Stimulated activated CD8-positive, alpha-beta memory T cell treated with anti-CD3 and anti-CD28 coated beads, Interleukin-12 subunit alpha, Interleukin-12 subunit beta, amount 100 ng/mL, for 1 hour (primary cell): ENCODE data around the gene RPL39.
"Not testable (repeated sequence)": the region's sequence is repeated elsewhere in the genome, so short reads cannot be mapped to it uniquely, and the experiment has no call there.

Source experiments
- DNase-seq: peaks from one replicate; pipeline ENCODE4 v3.0.0-alpha.2; 2020; ENCODE audit warnings: low read depth

The RPL39 gene

DNA sequence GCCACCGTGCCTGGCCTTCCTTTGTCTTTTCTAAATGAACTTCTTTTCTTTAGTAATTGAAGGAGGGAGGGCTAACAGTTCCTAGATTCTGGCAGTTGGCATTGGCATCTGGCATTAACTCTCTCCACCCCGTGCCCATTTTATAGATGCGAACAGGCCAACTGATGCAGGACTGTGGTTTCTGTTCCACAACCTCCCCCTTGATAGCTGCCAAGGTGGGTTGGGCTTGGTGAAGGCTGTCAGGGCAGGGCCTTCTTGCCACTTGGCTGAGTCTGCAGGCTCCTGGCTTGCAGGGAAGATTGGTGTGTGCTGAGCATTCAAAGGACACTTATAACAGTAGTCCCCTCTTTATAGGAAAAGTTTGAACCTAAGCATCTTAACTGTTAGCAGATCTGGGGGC lies 28.7 kb downstream of the RPL39 start:
- no peak for DNase-seq

GRCh38 chrX:119760026-119760877 lies 31.2 kb downstream of the RPL39 start:
- no peak for DNase-seq

DNA sequence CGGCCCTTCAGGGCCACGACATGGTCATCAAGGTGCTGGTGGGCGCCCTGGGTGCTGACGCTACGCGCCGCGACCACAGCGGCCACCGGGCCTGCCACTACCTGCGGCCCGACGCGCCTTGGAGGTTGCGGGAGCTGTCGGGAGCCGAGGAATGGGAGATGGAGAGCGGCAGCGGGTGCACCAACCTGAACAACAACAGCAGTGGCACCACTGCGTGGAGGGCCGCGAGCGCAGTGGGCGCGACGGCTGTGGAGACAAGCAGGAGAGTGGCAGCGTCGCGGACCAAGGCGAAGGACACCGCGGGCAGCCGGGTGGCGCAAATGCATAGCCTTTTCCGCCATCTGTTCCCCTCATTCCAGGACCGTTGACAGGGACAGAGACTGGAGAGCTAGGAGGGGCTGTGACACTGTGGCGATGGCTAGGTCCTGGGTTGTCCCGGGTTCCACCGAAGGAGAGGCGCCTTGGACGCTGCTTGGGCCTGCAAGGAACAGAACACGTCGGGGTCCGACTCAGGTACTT lies 32.1 kb downstream of the RPL39 start:
- no peak for DNase-seq

DNA sequence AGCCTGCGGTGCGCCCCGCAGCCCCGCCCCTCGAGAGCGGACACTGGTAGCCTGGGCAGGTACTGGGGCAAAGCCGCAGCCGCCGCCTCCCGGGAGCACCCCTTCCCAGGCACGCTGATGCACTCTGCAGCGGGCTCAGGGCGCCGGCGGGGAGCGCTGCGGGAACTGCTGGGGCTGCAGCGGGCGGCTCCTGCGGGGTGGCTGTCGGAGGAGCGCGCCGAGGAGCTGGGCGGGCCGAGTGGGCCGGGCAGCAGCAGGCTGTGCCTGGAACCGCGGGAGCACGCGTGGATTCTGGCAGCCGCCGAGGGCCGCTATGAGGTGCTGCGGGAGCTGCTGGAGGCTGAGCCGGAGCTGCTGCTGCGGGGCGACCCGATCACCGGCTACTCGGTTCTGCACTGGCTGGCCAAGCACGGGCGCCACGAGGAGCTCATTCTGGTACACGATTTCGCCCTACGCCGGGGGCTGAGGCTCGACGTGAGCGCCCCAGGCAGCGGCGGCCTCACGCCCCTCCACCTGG lies 32.6 kb downstream of the RPL39 start:
- DNase-seq: no peak

GRCh38 chrX:119757979-119758730 lies 33.3 kb downstream of the RPL39 start, which contains the start of gene SOWAHD:
SOWAHD (plus strand) TSS chrX:119758588; CDS start chrX:119758668, 80 bp downstream.
- no peak for DNase-seq

GRCh38 chrX:119757646-119757978 lies 33.8 kb downstream of the RPL39 start:
- DNase-seq: no peak

- no peak for DNase-seq
Observed at GRCh38 chrX:119756926-119757635, 34.3 kb downstream of the RPL39 start.

GRCh38 chrX:119755981-119756533 lies 35.4 kb downstream of the RPL39 start:
- no peak for DNase-seq

GRCh38 chrX:119753639-119754257 lies 37.7 kb downstream of the RPL39 start:
- DNase-seq: no peak

DNA sequence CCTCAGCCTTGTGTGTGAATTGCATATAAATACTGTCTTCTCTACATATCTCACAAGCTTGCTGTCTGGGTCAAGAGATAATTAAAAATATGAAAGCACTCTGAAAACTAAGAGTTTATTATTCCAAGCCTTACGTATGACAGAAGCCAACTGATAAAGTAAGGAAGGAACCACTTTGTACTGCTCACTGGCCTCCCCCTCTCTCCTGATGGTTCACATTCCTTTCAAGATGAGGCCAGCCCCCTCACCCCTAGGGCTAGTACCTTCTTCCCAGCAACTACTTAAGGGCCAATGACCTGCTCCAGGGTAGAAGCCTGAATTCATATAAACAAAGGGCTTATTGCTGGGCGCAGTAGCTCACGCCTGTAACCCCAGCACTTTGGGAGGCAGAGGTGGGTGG lies 38.4 kb downstream of the RPL39 start:
- no peak for DNase-seq

DNA sequence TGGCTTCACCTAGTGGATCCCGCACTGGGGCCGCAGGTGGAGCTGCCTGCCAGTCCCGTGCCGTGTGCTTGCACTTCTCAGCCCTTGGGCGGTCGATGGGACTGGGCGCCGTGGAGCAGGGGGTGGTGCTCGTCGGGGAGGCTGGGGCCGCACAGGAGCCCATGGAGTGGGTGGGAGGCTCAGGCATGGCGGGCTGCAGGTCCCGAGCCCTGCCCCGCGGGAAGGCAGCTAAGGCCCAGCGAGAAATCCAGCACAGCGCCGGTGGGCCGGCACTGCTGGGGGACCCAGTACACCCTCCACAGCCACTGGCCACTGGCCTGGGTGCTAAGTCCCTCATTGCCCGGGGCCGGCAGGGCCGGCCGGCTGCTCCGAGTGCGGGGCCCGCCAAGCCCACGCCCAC lies 40.7 kb downstream of the RPL39 start:
- DNase-seq: not testable (repeated sequence)

GRCh38 chrX:119750131-119750530 lies 41.3 kb downstream of the RPL39 start:
- not testable (repeated sequence) for DNase-seq

- DNase-seq: no peak
Observed at GRCh38 chrX:119745283-119745848, 46.1 kb downstream of the RPL39 start.

GRCh38 chrX:119738742-119739141 lies 52.7 kb downstream of the RPL39 start:
- no peak for DNase-seq
